ENCODE results near the gene GBGT1. TPM values are rescaled to one million over a fixed set of nuclear protein-coding genes. Genes with fewer than 3 reads are reported as not detected.

Gene GBGT1
- total RNA-seq, 1 experiment from 2014 or later: not detected

GRCh38 chr9:133115604-133116345 is 47.9 kb downstream of the GBGT1 start:
- Histone ChIP-seq H4K20me1 (ENCODE audit: low read length) (peaks cover 6% of the 10 kb centered on the region; the same call in 1 of the 2 replicates), H3F3A (ENCODE audit: low read length, unreplicated experiment) (no peaks in the 10 kb centered on the region), H3K79me2 (ENCODE audit: low read length) (peaks cover 44% of the 10 kb centered on the region), H3K9ac (ENCODE audit: low read length) (no peak overlapping the region), H3K4me2 (ENCODE audit: low read length) (no peak overlapping the region), H3K9me2 (replicated peaks; ENCODE audit: low read length) (no peaks in the 10 kb centered on the region), H3K4me3 (ENCODE audit: low read length) (no peak overlapping the region), H2AFZ (ENCODE audit: low read length) (no peak overlapping the region), H3K9me3 (ENCODE audit: low read length) (no peaks in the 10 kb centered on the region), H3K27ac (ENCODE audit: low read length) (no peak overlapping the region), H3K27me3 (ENCODE audit: low read length) (no peaks in the 10 kb centered on the region), H3K4me1 (ENCODE audit: insufficient read depth, low read length) (no peaks in the 10 kb centered on the region; the same call in 1 of the 2 replicates), H3K36me3 (ENCODE audit: low read depth, low read length) (no peaks in the 10 kb centered on the region)
- intact Hi-C loops (cut with micrococcal nuclease): no loop called here
- no TSS peak for BruUV-seq (replicated peaks)
- DNase-seq: no peak
- POLR2A ChIA-PET (ENCODE audit: unreplicated experiment): no interaction called here
- CTCF ChIA-PET: no interaction called here
- TF ChIP-seq CTCF (conservative IDR thresholded peaks at IDR 0.05; ENCODE audit: low read depth, low read length) (no peak), EZH2phosphoT487 (IDR thresholded peaks at IDR 0.05; ENCODE audit: borderline replicate concordance, low read length) (no peak)
- no peak for ATAC-seq

GRCh38 chr9:133114886-133115603 is 48.7 kb downstream of the GBGT1 start:
- Histone ChIP-seq H3K79me2 (ENCODE audit: low read length) (peaks cover 43% of the 10 kb centered on the region), H4K20me1 (ENCODE audit: low read length) (peaks cover 6% of the 10 kb centered on the region; the same call in 1 of the 2 replicates), H3F3A (ENCODE audit: low read length, unreplicated experiment) (no peaks in the 10 kb centered on the region), H3K9me2 (replicated peaks; ENCODE audit: low read length) (no peaks in the 10 kb centered on the region), H2AFZ (ENCODE audit: low read length) (no peak overlapping the region), H3K4me1 (ENCODE audit: insufficient read depth, low read length) (no peaks in the 10 kb centered on the region; the same call in 1 of the 2 replicates), H3K36me3 (ENCODE audit: low read depth, low read length) (no peaks in the 10 kb centered on the region), H3K9me3 (ENCODE audit: low read length) (no peaks in the 10 kb centered on the region), H3K9ac (ENCODE audit: low read length) (no peak overlapping the region), H3K4me3 (ENCODE audit: low read length) (no peak overlapping the region), H3K4me2 (ENCODE audit: low read length) (no peak overlapping the region), H3K27me3 (ENCODE audit: low read length) (no peaks in the 10 kb centered on the region), H3K27ac (ENCODE audit: low read length) (no peak overlapping the region)
- TF ChIP-seq EZH2 (IDR thresholded peaks at IDR 0.05; ENCODE audit: low read length, unreplicated experiment) (no peak), CTCF (conservative IDR thresholded peaks at IDR 0.05; ENCODE audit: low read depth, low read length) (no peak), EZH2phosphoT487 (IDR thresholded peaks at IDR 0.05; ENCODE audit: borderline replicate concordance, low read length) (no peak)
- ChIA-PET POLR2A (ENCODE audit: unreplicated experiment) (no interaction called here), CTCF (interaction anchor here (2.0 kb wide), 1 partner anchor 29 kb away, joined by 5 read pairs; no protein-coding TSS in a partner anchor)
- ATAC-seq (no peak), DNase-seq (no peak)
- intact Hi-C loops (cut with micrococcal nuclease): no loop called here
- no TSS peak for BruUV-seq (replicated peaks)
